HEK293T (cell line): ENCODE measurements around the gene MCOLN3.

Source experiments
- BHLHE40 ChIP-seq: fragments of 450-650 bp; IDR thresholded peaks from 2 replicates; pipeline ENCODE4 v1.6.1; 2016; ENCODE audit warnings: mild to moderate bottlenecking, moderate library complexity, borderline replicate concordance
- CTBP1 ChIP-seq: fragments of 450-650 bp; IDR thresholded peaks from 2 replicates; pipeline ENCODE4 v1.6.1; 2016; ENCODE audit warnings: borderline replicate concordance
- ELF4 ChIP-seq: fragments of 450-650 bp; IDR thresholded peaks from 2 replicates; pipeline ENCODE4 v1.6.1; 2017; ENCODE audit warnings: antibody characterized with exemption
- FOXA1 ChIP-seq: fragments of 450-650 bp; IDR thresholded peaks from 2 replicates; pipeline ENCODE4 v1.6.1; 2016; ENCODE audit warnings: mild to moderate bottlenecking
- FOXM1 ChIP-seq: fragments of 450-650 bp; IDR thresholded peaks from 2 replicates; pipeline ENCODE4 v1.6.1; 2017; ENCODE audit warnings: mild to moderate bottlenecking, borderline replicate concordance
- L3MBTL2 ChIP-seq: fragments of 450-650 bp; conservative IDR thresholded peaks from 2 replicates; pipeline ENCODE4 v1.6.1; 2016; ENCODE audit warnings: mild to moderate bottlenecking
- LEF1 ChIP-seq: fragments of 450-650 bp; IDR thresholded peaks from 2 replicates; pipeline ENCODE4 v1.6.1; 2017; ENCODE audit warnings: mild to moderate bottlenecking, borderline replicate concordance
- SP1 ChIP-seq: fragments of 450-650 bp; IDR thresholded peaks from 2 replicates; pipeline ENCODE4 v1.6.1; 2017

DNA sequence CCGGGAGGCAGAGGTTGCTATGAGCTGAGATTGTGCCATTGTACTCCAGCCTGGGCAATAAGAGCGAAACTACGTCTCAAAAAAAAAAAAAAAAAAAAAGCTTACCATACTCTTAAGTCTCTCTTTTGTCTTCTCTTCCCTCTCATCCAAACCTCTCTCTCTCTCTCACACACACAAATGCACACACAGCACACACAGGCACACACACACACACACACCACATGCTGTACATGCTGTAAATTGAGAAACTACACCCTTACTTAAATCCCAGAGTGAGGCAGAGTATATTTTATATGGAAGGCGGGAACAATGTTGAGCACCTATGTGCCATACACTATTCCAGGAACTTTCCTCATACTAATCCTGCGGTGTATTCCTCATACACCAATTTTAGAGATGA is 6.5 kb downstream of the MCOLN3 start:
- TF ChIP-seq SP1 (no peak), LEF1 (no peak), FOXA1 (no peak), BHLHE40 (no peak), FOXM1 (no peak), ELF4 (no peak), L3MBTL2 (no peak), CTBP1 (no peak)
